ENCODE results near the gene HOXB9.

DNA sequence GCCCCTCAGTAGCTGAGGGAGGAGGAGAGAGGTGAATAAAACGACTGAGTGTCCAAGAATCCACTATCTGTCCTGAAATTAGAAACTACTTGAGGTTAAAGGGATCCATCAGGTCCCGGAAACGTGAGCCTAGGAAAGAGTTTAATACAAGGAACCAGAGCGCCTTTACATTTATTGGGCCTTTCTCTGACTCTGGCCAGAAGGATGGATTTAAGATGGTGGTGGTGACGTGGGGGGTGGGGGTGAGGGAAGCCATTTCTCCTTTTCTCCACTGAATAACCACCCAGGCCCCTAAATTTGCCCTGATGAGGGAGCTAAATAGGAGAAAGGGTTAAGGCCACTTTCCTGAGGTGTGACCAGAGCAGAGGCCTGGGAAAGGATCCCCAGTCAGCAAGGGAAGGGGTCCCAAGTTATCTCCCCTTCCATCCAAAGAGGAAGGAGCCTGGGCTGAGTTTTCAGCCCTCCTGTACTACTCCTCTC is 1.0 kb upstream of the HOXB9 start:
- TF ChIP-seq ZMAT3 (CRISPR knock-in tag; conservative IDR thresholded peaks at IDR 0.05) (no peak), HNF4A (CRISPR knock-in tag; IDR thresholded peaks at IDR 0.05) (no peak), FOXA1 (IDR thresholded peaks at IDR 0.05) (no peak), FOXA1 (CRISPR knock-in tag; IDR thresholded peaks at IDR 0.05) (no peak), EP300 (IDR thresholded peaks at IDR 0.05; ENCODE audit: low read depth in 2 of 2, low read length in 2 of 2) (no peak), EP300 (CRISPR knock-in tag; IDR thresholded peaks at IDR 0.05; ENCODE audit: borderline replicate concordance) (no peak), FOXM1 (CRISPR knock-in tag; IDR thresholded peaks at IDR 0.05) (no peak), ZNF326 (CRISPR knock-in tag; IDR thresholded peaks at IDR 0.05; ENCODE audit: borderline replicate concordance) (no peak), TGIF2 (CRISPR knock-in tag; IDR thresholded peaks at IDR 0.05) (no peak)
- TF ChIP-seq, protein P1, sequence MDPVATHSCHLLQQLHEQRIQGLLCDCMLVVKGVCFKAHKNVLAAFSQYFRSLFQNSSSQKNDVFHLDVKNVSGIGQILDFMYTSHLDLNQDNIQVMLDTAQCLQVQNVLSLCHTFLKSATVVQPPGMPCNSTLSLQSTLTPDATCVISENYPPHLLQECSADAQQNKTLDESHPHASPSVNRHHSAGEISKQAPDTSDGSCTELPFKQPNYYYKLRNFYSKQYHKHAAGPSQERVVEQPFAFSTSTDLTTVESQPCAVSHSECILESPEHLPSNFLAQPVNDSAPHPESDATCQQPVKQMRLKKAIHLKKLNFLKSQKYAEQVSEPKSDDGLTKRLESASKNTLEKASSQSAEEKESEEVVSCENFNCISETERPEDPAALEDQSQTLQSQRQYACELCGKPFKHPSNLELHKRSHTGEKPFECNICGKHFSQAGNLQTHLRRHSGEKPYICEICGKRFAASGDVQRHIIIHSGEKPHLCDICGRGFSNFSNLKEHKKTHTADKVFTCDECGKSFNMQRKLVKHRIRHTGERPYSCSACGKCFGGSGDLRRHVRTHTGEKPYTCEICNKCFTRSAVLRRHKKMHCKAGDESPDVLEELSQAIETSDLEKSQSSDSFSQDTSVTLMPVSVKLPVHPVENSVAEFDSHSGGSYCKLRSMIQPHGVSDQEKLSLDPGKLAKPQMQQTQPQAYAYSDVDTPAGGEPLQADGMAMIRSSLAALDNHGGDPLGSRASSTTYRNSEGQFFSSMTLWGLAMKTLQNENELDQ (CRISPR knock-in tag; IDR thresholded peaks at IDR 0.05; ENCODE audit: borderline replicate concordance), result no peak
- TF ChIP-seq, protein P2, sequence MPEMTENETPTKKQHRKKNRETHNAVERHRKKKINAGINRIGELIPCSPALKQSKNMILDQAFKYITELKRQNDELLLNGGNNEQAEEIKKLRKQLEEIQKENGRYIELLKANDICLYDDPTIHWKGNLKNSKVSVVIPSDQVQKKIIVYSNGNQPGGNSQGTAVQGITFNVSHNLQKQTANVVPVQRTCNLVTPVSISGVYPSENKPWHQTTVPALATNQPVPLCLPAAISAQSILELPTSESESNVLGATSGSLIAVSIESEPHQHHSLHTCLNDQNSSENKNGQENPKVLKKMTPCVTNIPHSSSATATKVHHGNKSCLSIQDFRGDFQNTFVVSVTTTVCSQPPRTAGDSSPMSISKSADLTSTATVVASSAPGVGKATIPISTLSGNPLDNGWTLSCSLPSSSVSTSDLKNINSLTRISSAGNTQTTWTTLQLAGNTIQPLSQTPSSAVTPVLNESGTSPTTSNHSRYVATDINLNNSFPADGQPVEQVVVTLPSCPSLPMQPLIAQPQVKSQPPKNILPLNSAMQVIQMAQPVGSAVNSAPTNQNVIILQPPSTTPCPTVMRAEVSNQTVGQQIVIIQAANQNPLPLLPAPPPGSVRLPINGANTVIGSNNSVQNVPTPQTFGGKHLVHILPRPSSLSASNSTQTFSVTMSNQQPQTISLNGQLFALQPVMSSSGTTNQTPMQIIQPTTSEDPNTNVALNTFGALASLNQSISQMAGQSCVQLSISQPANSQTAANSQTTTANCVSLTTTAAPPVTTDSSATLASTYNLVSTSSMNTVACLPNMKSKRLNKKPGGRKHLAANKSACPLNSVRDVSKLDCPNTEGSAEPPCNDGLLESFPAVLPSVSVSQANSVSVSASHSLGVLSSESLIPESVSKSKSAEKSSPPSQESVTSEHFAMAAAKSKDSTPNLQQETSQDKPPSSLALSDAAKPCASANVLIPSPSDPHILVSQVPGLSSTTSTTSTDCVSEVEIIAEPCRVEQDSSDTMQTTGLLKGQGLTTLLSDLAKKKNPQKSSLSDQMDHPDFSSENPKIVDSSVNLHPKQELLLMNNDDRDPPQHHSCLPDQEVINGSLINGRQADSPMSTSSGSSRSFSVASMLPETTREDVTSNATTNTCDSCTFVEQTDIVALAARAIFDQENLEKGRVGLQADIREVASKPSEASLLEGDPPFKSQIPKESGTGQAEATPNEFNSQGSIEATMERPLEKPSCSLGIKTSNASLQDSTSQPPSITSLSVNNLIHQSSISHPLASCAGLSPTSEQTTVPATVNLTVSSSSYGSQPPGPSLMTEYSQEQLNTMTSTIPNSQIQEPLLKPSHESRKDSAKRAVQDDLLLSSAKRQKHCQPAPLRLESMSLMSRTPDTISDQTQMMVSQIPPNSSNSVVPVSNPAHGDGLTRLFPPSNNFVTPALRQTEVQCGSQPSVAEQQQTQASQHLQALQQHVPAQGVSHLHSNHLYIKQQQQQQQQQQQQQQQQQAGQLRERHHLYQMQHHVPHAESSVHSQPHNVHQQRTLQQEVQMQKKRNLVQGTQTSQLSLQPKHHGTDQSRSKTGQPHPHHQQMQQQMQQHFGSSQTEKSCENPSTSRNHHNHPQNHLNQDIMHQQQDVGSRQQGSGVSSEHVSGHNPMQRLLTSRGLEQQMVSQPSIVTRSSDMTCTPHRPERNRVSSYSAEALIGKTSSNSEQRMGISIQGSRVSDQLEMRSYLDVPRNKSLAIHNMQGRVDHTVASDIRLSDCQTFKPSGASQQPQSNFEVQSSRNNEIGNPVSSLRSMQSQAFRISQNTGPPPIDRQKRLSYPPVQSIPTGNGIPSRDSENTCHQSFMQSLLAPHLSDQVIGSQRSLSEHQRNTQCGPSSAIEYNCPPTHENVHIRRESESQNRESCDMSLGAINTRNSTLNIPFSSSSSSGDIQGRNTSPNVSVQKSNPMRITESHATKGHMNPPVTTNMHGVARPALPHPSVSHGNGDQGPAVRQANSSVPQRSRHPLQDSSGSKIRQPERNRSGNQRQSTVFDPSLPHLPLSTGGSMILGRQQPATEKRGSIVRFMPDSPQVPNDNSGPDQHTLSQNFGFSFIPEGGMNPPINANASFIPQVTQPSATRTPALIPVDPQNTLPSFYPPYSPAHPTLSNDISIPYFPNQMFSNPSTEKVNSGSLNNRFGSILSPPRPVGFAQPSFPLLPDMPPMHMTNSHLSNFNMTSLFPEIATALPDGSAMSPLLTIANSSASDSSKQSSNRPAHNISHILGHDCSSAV (CRISPR knock-in tag; IDR thresholded peaks at IDR 0.05; ENCODE audit: borderline replicate concordance), result no peak
- TF ChIP-seq, protein P3, sequence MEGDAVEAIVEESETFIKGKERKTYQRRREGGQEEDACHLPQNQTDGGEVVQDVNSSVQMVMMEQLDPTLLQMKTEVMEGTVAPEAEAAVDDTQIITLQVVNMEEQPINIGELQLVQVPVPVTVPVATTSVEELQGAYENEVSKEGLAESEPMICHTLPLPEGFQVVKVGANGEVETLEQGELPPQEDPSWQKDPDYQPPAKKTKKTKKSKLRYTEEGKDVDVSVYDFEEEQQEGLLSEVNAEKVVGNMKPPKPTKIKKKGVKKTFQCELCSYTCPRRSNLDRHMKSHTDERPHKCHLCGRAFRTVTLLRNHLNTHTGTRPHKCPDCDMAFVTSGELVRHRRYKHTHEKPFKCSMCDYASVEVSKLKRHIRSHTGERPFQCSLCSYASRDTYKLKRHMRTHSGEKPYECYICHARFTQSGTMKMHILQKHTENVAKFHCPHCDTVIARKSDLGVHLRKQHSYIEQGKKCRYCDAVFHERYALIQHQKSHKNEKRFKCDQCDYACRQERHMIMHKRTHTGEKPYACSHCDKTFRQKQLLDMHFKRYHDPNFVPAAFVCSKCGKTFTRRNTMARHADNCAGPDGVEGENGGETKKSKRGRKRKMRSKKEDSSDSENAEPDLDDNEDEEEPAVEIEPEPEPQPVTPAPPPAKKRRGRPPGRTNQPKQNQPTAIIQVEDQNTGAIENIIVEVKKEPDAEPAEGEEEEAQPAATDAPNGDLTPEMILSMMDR (CRISPR knock-in tag; IDR thresholded peaks at IDR 0.05), result no peak
- TF ChIP-seq, protein P4, sequence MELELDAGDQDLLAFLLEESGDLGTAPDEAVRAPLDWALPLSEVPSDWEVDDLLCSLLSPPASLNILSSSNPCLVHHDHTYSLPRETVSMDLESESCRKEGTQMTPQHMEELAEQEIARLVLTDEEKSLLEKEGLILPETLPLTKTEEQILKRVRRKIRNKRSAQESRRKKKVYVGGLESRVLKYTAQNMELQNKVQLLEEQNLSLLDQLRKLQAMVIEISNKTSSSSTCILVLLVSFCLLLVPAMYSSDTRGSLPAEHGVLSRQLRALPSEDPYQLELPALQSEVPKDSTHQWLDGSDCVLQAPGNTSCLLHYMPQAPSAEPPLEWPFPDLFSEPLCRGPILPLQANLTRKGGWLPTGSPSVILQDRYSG (CRISPR knock-in tag; IDR thresholded peaks at IDR 0.05), result no peak

Data from HepG2 (cell line).